Measurements from ENCODE around the gene IL22RA2.

GRCh38 chr6:137134483-137134882 lies 39.0 kb downstream of the IL22RA2 start:
- TF ChIP-seq ZNF830 (tag by site-specific recombination; IDR thresholded peaks at IDR 0.05; ENCODE audit: low read depth) (no peak), YY1 (tag by site-specific recombination; IDR thresholded peaks at IDR 0.05) (no peak), SALL2 (tag by site-specific recombination; IDR thresholded peaks at IDR 0.05; ENCODE audit: borderline replicate concordance) (no peak), KLF10 (tag by site-specific recombination; IDR thresholded peaks at IDR 0.05) (no peak), ZNF513 (tag by site-specific recombination; IDR thresholded peaks at IDR 0.05) (no peak)
- TF ChIP-seq, protein P1, sequence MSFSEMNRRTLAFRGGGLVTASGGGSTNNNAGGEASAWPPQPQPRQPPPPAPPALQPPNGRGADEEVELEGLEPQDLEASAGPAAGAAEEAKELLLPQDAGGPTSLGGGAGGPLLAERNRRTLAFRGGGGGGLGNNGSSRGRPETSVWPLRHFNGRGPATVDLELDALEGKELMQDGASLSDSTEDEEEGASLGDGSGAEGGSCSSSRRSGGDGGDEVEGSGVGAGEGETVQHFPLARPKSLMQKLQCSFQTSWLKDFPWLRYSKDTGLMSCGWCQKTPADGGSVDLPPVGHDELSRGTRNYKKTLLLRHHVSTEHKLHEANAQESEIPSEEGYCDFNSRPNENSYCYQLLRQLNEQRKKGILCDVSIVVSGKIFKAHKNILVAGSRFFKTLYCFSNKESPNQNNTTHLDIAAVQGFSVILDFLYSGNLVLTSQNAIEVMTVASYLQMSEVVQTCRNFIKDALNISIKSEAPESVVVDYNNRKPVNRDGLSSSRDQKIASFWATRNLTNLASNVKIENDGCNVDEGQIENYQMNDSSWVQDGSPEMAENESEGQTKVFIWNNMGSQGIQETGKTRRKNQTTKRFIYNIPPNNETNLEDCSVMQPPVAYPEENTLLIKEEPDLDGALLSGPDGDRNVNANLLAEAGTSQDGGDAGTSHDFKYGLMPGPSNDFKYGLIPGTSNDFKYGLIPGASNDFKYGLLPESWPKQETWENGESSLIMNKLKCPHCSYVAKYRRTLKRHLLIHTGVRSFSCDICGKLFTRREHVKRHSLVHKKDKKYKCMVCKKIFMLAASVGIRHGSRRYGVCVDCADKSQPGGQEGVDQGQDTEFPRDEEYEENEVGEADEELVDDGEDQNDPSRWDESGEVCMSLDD (tag by site-specific recombination; IDR thresholded peaks at IDR 0.05), result no peak
- TF ChIP-seq, protein P2, sequence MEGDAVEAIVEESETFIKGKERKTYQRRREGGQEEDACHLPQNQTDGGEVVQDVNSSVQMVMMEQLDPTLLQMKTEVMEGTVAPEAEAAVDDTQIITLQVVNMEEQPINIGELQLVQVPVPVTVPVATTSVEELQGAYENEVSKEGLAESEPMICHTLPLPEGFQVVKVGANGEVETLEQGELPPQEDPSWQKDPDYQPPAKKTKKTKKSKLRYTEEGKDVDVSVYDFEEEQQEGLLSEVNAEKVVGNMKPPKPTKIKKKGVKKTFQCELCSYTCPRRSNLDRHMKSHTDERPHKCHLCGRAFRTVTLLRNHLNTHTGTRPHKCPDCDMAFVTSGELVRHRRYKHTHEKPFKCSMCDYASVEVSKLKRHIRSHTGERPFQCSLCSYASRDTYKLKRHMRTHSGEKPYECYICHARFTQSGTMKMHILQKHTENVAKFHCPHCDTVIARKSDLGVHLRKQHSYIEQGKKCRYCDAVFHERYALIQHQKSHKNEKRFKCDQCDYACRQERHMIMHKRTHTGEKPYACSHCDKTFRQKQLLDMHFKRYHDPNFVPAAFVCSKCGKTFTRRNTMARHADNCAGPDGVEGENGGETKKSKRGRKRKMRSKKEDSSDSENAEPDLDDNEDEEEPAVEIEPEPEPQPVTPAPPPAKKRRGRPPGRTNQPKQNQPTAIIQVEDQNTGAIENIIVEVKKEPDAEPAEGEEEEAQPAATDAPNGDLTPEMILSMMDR (tag by site-specific recombination; IDR thresholded peaks at IDR 0.05), result no peak
